ENCODE measurements around the gene ROMO1.
A peak's percentile ranks its signal among the peaks of the same experiment; 100 is the strongest.
"Not testable (repeated sequence)": the region's sequence is repeated elsewhere in the genome, so short reads cannot be mapped to it uniquely, and the experiment has no call there.

ROMO1 gene

DNA sequence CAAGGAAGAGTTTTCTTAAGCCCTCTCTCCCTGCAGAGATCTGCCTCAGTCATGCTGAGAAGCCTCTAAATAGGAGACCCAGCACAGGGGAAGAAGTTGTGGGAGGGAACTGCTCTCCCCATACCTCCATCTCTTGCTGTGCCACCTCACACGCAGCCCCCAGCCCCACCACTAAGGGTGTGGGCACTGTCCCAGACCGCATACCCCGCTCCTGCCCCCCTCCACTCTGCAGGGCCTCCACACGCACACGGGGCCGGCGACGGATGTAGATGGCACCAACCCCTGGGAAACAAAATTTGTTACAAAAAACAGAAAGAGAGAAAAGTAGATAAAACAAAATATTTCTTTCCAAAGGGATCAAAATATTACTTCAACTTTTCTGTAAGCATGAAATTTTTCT, 24.3 kb upstream of the ROMO1 start:
- TF ChIP-seq, protein P1, sequence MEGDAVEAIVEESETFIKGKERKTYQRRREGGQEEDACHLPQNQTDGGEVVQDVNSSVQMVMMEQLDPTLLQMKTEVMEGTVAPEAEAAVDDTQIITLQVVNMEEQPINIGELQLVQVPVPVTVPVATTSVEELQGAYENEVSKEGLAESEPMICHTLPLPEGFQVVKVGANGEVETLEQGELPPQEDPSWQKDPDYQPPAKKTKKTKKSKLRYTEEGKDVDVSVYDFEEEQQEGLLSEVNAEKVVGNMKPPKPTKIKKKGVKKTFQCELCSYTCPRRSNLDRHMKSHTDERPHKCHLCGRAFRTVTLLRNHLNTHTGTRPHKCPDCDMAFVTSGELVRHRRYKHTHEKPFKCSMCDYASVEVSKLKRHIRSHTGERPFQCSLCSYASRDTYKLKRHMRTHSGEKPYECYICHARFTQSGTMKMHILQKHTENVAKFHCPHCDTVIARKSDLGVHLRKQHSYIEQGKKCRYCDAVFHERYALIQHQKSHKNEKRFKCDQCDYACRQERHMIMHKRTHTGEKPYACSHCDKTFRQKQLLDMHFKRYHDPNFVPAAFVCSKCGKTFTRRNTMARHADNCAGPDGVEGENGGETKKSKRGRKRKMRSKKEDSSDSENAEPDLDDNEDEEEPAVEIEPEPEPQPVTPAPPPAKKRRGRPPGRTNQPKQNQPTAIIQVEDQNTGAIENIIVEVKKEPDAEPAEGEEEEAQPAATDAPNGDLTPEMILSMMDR (IDR thresholded peaks at IDR 0.05; ENCODE audit: low read depth, low read length): no peak
- no peak overlapping the region for H3K4me3 ChIP-seq (replicated peaks in 1 of 2; ENCODE audit: low read depth in 2 of 2, low read length in 2 of 2)
- no peak for DNase-seq (ENCODE audit: low read depth in 2 of 2)

DNA sequence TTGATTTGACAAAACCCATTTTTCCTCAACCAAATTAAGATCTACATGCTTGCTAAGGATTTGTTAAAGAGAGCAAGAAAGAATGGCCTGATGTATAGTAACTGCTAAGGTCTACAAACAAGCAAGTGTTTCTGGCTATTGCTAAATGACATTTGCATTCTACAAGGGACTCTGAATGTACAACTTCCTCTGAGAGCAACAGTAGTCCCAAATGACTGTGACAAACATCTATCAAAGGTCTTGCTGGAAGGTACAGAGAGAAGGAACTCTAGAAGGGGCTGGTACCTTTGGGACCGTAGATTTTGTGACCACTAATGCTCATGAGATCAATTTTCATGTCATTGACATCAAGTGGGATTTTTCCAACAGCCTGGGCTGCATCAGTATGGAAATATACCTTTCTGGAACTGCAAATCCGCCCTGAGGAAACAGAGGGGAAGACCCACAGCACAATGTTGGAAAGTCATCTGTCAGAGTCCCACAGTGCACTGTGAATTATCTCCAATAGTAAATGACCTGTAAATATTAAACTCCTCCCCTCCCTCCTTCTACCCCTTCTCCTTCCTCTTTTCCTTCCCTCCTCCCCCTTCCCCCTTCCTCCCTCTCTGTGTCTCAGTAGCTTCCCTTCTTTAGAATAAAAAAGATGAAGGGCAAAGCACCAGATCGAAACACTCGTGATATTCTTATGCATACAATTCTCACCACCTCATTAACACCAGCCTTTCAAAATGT, 18.6 kb upstream of the ROMO1 start:
- no peak for DNase-seq (ENCODE audit: low read depth in 2 of 2)
- TF ChIP-seq, protein P1 (IDR thresholded peaks at IDR 0.05; ENCODE audit: low read depth, low read length): no peak
- no peak overlapping the region for H3K4me3 ChIP-seq (replicated peaks in 1 of 2; ENCODE audit: low read depth in 2 of 2, low read length in 2 of 2)

DNA sequence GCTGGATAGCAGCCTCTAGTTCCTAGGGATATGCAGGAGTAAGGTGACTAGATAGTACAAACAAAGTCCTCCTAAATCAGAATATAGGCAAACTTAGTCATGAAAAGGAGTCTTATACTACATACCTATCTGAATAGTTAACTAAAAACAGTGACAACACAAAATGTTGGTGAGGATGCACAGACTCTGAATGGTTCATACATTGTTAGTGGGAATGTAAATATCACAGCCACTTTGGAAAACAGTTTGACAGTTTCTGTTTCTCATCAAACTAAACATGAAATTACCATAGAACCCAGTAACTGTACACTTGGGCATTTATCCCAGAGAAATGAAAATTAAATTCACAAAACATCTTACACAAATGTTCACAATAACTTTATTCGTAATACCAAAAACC, 17.2 kb upstream of the ROMO1 start:
- no peak for DNase-seq (ENCODE audit: low read depth in 2 of 2)
- H3K4me3 ChIP-seq (replicated peaks in 1 of 2; ENCODE audit: low read depth in 2 of 2, low read length in 2 of 2): no peak overlapping the region
- TF ChIP-seq, protein P1 (IDR thresholded peaks at IDR 0.05; ENCODE audit: low read depth, low read length): no peak

DNA sequence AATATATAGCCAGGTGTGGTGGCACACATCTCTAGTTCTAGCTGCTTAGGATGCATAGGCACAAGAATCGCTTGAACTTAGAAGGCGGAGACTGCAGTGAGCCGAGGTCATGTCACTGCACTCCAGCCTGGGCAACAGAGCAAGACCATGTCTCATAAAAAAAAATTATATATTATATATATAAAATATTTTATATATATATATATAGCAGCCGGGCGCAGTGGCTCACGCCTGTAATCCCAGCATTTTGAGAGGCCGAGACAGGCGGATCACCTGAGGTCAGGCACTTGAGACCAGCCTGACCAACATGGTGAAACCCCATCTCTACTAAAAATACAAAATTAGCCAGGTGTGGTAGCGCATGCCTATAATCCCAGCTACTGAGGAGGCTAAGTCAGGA, 13.8 kb upstream of the ROMO1 start:
- H3K4me3 ChIP-seq (replicated peaks in 1 of 2; ENCODE audit: low read depth in 2 of 2, low read length in 2 of 2); DNase-seq (ENCODE audit: low read depth in 2 of 2): not testable (repeated sequence)

DNA sequence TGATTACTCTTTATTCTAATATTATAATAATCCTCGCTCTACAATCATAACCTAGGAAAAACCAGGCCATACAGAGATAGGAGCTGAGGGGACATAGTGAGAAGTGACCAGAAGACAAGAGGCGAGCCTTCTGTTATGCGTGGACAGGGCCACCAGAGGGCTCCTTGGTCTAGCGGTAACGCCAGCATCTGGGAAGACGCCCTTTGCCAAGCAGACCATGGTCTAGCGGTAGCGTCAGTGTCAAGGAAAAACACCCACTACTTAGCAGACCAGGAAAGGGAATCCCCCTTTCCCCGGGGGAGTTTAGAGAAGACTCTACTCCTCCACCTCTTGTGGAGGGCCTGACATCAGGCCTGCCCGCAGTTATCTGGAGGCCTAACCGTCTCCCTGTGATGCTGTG, 12.3 kb upstream of the ROMO1 start:
- TF ChIP-seq, protein P1 (IDR thresholded peaks at IDR 0.05; ENCODE audit: low read depth, low read length): peak; percentile 31
- DNase-seq (ENCODE audit: low read depth in 2 of 2): peak in 1 of 2 donors; percentile 20
- H3K4me3 ChIP-seq (replicated peaks in 1 of 2; ENCODE audit: low read depth in 2 of 2, low read length in 2 of 2): not testable (repeated sequence)

DNA sequence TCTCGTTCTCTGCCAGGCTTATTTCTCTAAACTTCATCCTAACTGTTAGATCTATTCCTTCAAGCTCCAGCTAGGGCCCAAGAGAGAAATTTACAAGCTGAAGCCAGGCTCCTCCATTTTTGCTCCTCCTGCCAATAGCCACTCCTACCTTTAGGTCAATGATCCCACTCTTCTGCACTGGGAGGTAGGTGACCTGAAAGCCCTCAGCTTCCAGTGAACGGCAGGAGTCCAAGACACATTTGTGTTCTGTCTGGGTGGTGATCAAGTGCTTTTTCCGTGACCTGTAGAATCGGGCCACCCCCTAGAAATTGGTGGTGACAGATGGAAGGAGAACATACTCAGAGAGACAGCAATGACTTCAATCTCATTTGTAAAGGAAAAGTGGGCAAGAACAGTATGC, 8.9 kb upstream of the ROMO1 start:
- no peak overlapping the region for H3K4me3 ChIP-seq (replicated peaks in 1 of 2; ENCODE audit: low read depth in 2 of 2, low read length in 2 of 2)
- TF ChIP-seq, protein P1 (IDR thresholded peaks at IDR 0.05; ENCODE audit: low read depth, low read length): no peak
- no peak for DNase-seq (ENCODE audit: low read depth in 2 of 2)

DNA sequence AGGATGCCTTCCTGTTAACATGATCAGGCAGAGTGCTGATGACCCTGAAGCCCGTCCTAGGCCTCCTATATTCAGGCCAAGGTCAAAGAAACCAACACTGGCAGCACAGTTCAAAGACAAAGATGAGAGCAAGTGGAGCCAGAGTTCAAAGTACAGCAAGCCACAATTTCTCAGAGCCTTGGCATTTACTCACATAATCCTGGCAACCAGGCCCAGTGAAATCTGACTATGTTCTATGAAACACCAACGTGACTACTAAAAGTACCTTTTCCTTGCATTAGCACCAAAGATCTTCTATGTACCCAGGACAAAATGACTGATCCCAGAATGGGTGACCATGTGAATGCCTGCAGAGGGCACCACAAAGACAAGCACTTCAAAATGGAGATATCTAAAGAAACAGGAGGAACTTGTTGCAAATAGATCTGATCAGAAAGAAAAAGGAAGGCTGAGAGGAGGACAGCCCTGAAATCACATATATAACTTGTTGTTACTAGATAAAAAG, 3.9 kb upstream of the ROMO1 start:
- no peak for DNase-seq (ENCODE audit: low read depth in 2 of 2)
- TF ChIP-seq, protein P1 (IDR thresholded peaks at IDR 0.05; ENCODE audit: low read depth, low read length): no peak
- no peak overlapping the region for H3K4me3 ChIP-seq (replicated peaks in 1 of 2; ENCODE audit: low read depth in 2 of 2, low read length in 2 of 2)
